ENCODE data around the gene ELAVL2. TPM values are rescaled to one million over a fixed set of nuclear protein-coding genes. Genes with fewer than 3 reads are reported as not detected.

Gene ELAVL2
- total and polyA plus RNA-seq, 2 donors (not counting 3 experiments of a cell fraction or from before 2014, with no cell fraction given) = 0.06 to 0.20 TPM

DNA sequence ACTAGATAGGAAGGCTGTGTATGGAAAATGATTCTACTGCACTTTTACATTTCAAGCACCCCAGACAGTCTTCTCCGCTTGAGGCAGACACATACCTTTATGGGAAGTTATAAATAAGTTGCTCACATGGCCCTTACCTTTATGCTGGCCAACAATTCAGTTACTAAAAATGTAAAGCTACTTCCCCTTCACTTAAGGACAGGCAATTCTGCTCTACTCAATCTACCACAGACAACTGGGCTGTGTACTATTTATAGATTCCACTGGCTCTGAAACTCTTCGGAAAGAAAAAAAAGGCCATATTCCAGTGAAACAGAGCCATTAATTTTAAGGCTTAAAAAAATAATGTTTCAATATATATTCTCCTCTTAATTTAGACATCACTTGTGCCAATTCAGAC is 59.4 kb downstream of the ELAVL2 start:
- Histone ChIP-seq H3K79me2 (ENCODE audit: control insufficient read depth, insufficient read depth, low read length) (no peaks in the 10 kb centered on the region), H3K27me3 (ENCODE audit: control insufficient read depth in 2 of 2, insufficient read depth in 2 of 2, low read length in 2 of 2) (no peaks in the 10 kb centered on the region), H4K20me1 (replicated peaks; ENCODE audit: control insufficient read depth, extremely low read depth, insufficient read depth, low read length) (no peaks in the 10 kb centered on the region), H3K4me3 (replicated peaks in 1 of 3; ENCODE audit: insufficient read depth in 1 of 3, low read depth in 1 of 3, low read length in 3 of 3) (no peak overlapping the region), H3K9me3 (replicated peaks; ENCODE audit: control insufficient read depth, insufficient read depth, low read length) (no peaks in the 10 kb centered on the region), H3K4me1 (ENCODE audit: control insufficient read depth, extremely low read depth, insufficient read depth, low read length) (no peaks in the 10 kb centered on the region), H3K9ac (replicated peaks; ENCODE audit: extremely low read depth, insufficient read depth, low read length) (no peak overlapping the region), H2AFZ (ENCODE audit: low read depth, low read length) (no peak overlapping the region), H3K36me3 (ENCODE audit: control insufficient read depth in 2 of 2, extremely low read depth in 1 of 2, insufficient read depth in 2 of 2, low read length in 2 of 2) (no peaks in the 10 kb centered on the region), H3K9me1 (replicated peaks; ENCODE audit: control insufficient read depth, extremely low read depth, insufficient read depth, low read length) (no peaks in the 10 kb centered on the region), H3K27ac (ENCODE audit: insufficient read depth, low read depth, low read length) (no peak overlapping the region), H3K4me2 (ENCODE audit: insufficient read depth, low read length) (no peak overlapping the region)
- intact Hi-C loops (cut with micrococcal nuclease) = no loop called here
- no TSS peak for BruUV-seq (replicated peaks)
- dilution Hi-C loops (cut with MboI; ENCODE audit: extremely low pct_ligation_motif_present, low sequenced_read_pairs) = no loop called here
- ChIA-PET POLR2A (no interaction called here), CTCF (no interaction called here)
- TF ChIP-seq POLR2AphosphoS5 (IDR thresholded peaks at IDR 0.05; ENCODE audit: insufficient read depth, low read depth, low read length) (no peak), GATA2 (IDR thresholded peaks at IDR 0.05; ENCODE audit: insufficient read depth, insufficient read length, low read depth, low read length) (no peak), FOS (IDR thresholded peaks at IDR 0.05; ENCODE audit: borderline replicate concordance, insufficient read depth, low read length) (no peak), EZH2 (IDR thresholded peaks at IDR 0.05; ENCODE audit: borderline replicate concordance, low read depth, low read length, severe bottlenecking) (no peak), JUN (IDR thresholded peaks at IDR 0.05; ENCODE audit: borderline replicate concordance, insufficient read depth, insufficient read length, low read depth) (no peak), POLR2A (IDR thresholded peaks at IDR 0.05; ENCODE audit: low read depth, low read length) (no peak), MYC (IDR thresholded peaks at IDR 0.05; ENCODE audit: low read depth, low read length) (no peak)
- TF ChIP-seq, protein P1, sequence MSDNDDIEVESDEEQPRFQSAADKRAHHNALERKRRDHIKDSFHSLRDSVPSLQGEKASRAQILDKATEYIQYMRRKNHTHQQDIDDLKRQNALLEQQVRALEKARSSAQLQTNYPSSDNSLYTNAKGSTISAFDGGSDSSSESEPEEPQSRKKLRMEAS (IDR thresholded peaks at IDR 0.05; ENCODE audit: insufficient read depth, insufficient read length) = no peak
- TF ChIP-seq, protein P2, sequence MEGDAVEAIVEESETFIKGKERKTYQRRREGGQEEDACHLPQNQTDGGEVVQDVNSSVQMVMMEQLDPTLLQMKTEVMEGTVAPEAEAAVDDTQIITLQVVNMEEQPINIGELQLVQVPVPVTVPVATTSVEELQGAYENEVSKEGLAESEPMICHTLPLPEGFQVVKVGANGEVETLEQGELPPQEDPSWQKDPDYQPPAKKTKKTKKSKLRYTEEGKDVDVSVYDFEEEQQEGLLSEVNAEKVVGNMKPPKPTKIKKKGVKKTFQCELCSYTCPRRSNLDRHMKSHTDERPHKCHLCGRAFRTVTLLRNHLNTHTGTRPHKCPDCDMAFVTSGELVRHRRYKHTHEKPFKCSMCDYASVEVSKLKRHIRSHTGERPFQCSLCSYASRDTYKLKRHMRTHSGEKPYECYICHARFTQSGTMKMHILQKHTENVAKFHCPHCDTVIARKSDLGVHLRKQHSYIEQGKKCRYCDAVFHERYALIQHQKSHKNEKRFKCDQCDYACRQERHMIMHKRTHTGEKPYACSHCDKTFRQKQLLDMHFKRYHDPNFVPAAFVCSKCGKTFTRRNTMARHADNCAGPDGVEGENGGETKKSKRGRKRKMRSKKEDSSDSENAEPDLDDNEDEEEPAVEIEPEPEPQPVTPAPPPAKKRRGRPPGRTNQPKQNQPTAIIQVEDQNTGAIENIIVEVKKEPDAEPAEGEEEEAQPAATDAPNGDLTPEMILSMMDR (IDR thresholded peaks at IDR 0.05; ENCODE audit: extremely low read depth in 1 of 2, insufficient read depth in 1 of 2, low read depth in 1 of 2, low read length in 2 of 2) = no peak
- DNase-seq (ENCODE audit: low read depth, low spot score) = no peak
- FAIRE-seq = no peak

Data from endothelial cell of umbilical vein (primary cell).